OCI-LY1 (cell line): ENCODE measurements around the gene FAM83E.

Experiments
- CTCF ChIP-seq: fragments of 200-600 bp; sonication (generic), shearing (Covaris generic); IDR thresholded peaks from 2 replicates; pipeline ENCODE4 v1.5.1; 2017; ENCODE audit warnings: mild to moderate bottlenecking, antibody characterized with exemption, low read length, moderate library complexity, mixed read lengths
- EZH2 ChIP-seq: fragments of 200-600 bp; sonication (generic), shearing (Covaris generic); IDR thresholded peaks from 2 replicates; pipeline ENCODE4 v1.8.0; 2017; ENCODE audit warnings: borderline replicate concordance, mixed run types, mild to moderate bottlenecking, antibody characterized with exemption, low read length, moderate library complexity, mixed read lengths

GRCh38 chr19:48633148-48634035 lies 18.5 kb upstream of the FAM83E start:
- TF ChIP-seq CTCF (no peak), EZH2 (no peak)
